HG03280 (cell line): ENCODE data around the gene FUT1.
"Not testable (repeated sequence)": the region's sequence is repeated elsewhere in the genome, so short reads cannot be mapped to it uniquely, and the experiment has no call there.

Experiments
- ATAC-seq: cut with Tn5 transposase; IDR thresholded peaks from one replicate; pipeline ENCODE4 v1.9.1; 2021; ENCODE audit warnings: mild to moderate bottlenecking, moderate library complexity; ENCODE audit not compliant: unreplicated experiment

The FUT1 gene

GRCh38 chr19:48718711-48719231 is 33.7 kb downstream of the FUT1 start:
- no peak for ATAC-seq

GRCh38 chr19:48718106-48718505 is 34.3 kb downstream of the FUT1 start:
- not testable (repeated sequence) for ATAC-seq

- ATAC-seq = no peak
Observed at GRCh38 chr19:48716562-48717291, 35.7 kb downstream of the FUT1 start.

GRCh38 chr19:48715681-48716171 is 36.7 kb downstream of the FUT1 start:
- ATAC-seq = no peak

- ATAC-seq = no peak
Observed at GRCh38 chr19:48714759-48715675, 37.4 kb downstream of the FUT1 start.

GRCh38 chr19:48713864-48714755 is 38.3 kb downstream of the FUT1 start:
- ATAC-seq = peak; percentile 86

GRCh38 chr19:48713041-48713863 is 39.2 kb downstream of the FUT1 start:
- no peak for ATAC-seq

- no peak for ATAC-seq
Observed at GRCh38 chr19:48711106-48711662, 41.3 kb downstream of the FUT1 start.

GRCh38 chr19:48708471-48708870 is 44.0 kb downstream of the FUT1 start:
- no peak for ATAC-seq

GRCh38 chr19:48705431-48705830 is 47.0 kb downstream of the FUT1 start:
- no peak for ATAC-seq

GRCh38 chr19:48703316-48703715 is 49.1 kb downstream of the FUT1 start:
- no peak for ATAC-seq

GRCh38 chr19:48702701-48703100 is 49.7 kb downstream of the FUT1 start:
- ATAC-seq = no peak

GRCh38 chr19:48698046-48698445 is 54.4 kb downstream of the FUT1 start:
- ATAC-seq = no peak
